H1 (cell line): ENCODE measurements around the gene DND1.
"Not testable (repeated sequence)": the region's sequence is repeated elsewhere in the genome, so short reads cannot be mapped to it uniquely, and the experiment has no call there.

Source experiments
- EZH2 ChIP-seq: fragments of 200-600 bp; sonication (generic); IDR thresholded peaks from 2 replicates; pipeline ENCODE4 v1.7.1; 2012; ENCODE audit warnings: low read depth, mild to moderate bottlenecking, moderate library complexity, low read length, inconsistent platforms; ENCODE audit not compliant: severe bottlenecking
- POLR2A ChIP-seq, 2 experiments: IDR thresholded peaks; 1 replicate in 1 of 2; 2 replicates in 1 of 2; pipeline ENCODE4 v1.6.1; 2011; ENCODE audit warnings: low read depth in 2 of 2, low read length in 2 of 2, mild to moderate bottlenecking in 2 of 2; ENCODE audit errors: control extremely low read depth in 1 of 2

DNA sequence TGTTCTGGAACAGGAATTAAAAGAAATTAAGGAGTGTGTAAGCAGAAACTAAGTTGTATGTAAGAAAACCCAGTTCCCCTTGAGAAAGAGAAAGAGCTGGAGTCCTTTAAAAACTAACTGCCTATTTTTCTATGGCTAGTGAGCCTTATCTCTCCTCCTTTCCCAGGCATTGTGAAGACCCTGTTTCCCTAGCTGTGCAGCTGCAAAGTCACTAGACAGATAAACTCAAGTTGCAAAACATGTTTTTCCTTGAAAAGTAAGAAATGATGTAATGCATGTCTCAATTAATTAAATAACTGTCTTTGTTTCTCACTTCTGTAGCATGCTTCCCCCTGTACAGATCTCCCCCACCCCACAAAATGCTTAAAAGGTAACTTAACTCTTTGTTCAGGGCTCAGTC is 50.3 kb downstream of the DND1 start:
- not testable (repeated sequence) for TF ChIP-seq POLR2A (IDR thresholded peaks at IDR 0.05; ENCODE audit: control extremely low read depth in 1 of 2, low read depth in 2 of 2, low read length in 2 of 2); EZH2
